HepG2 (cell line): ENCODE measurements around the gene SULT2A1. TPM values are rescaled to one million over a fixed set of nuclear protein-coding genes. Genes with fewer than 3 reads are reported as not detected.

Source experiments
- ATAC-seq: fragments of 200-7000 bp; cut with Tn5 transposase; 3 replicates; pipeline ENCODE4 v1.9.1; 2020; ENCODE audit warnings: mild to moderate bottlenecking, moderate library complexity
- BruUV-seq: library from RNA; stranded (reverse); fragments of 400-500 nt; replicated peaks from 2 replicates; lab custom pipeline; 2021; lab: Mats Ljungman, UMichigan
- CTCF ChIA-PET: fragments of 300-600 bp; formaldehyde crosslinking; extraction: SDS; loops from one replicate; lab custom pipeline; 2021; ENCODE audit warnings: low total read pairs, inconsistent platforms, low intra/inter-chr PET ratio; lab: Yijun Ruan, JAX
- POLR2A ChIA-PET: fragments of 350-600 bp; sonication (Branson Sonifier 250); formaldehyde crosslinking; loops from one replicate; lab custom pipeline; 2020; ENCODE audit warnings: antibody characterized with exemption, inconsistent platforms; lab: Yijun Ruan, JAX
- DNase-seq: peaks from one replicate; pipeline ENCODE4 v3.0.0-alpha.2; 2015; ENCODE audit warnings: low spot score
- FAIRE-seq: peaks from 3 replicates; lab custom pipeline; 2011; peaks lifted over from hg19 to GRCh38; lab: Jason Lieb, UNC
- H2AFZ ChIP-seq: one replicate; pipeline ENCODE4 v1.6.1; 2011; ENCODE audit warnings: low read length, inconsistent platforms
- H3K27ac ChIP-seq: fragments of 300-600 bp; 3 replicates; pipeline ENCODE4 v1.8.0; 2011; ENCODE audit warnings: mixed run types, mild to moderate bottlenecking, mixed read lengths, low read length, inconsistent platforms; ENCODE audit not compliant: insufficient read depth; ENCODE audit errors: extremely low read length
- H3K27me3 ChIP-seq, 2 experiments: fragments of 200-600 bp in 1 of 2; 2 replicates in 1 of 2; 3 replicates in 1 of 2; pipeline versions ENCODE4 v1.6.0 to v1.8.0; 2011; ENCODE audit warnings: low read length in 2 of 2, mild to moderate bottlenecking in 2 of 2, moderate library complexity in 2 of 2, inconsistent platforms in 1 of 2; ENCODE audit not compliant: insufficient read depth in 2 of 2, control insufficient read depth in 1 of 2
- H3K36me3 ChIP-seq, 2 experiments: fragments of 200-600 bp in 1 of 2; replicated peaks in 1 of 2; 2 replicates in 1 of 2; 3 replicates in 1 of 2; pipeline versions ENCODE4 v1.5.1 to v1.8.0; 2011; ENCODE audit warnings: low read length in 2 of 2, inconsistent platforms in 1 of 2; ENCODE audit not compliant: insufficient read depth in 2 of 2, control insufficient read depth in 1 of 2
- H3K4me1 ChIP-seq: 2 replicates; pipeline ENCODE4 v1.5.1; 2012; ENCODE audit warnings: low read length, inconsistent platforms; ENCODE audit not compliant: insufficient read depth
- H3K4me2 ChIP-seq: 2 replicates; pipeline ENCODE4 v1.6.0; 2011; ENCODE audit warnings: low read depth, low read length, inconsistent platforms
- H3K4me3 ChIP-seq, 3 experiments: fragments of 200-600 bp in 1 of 3; sonication (generic), shearing (Covaris generic) in 1 of 3; replicated peaks in 1 of 3; 2 replicates each; pipeline ENCODE4 v1.5.1; 2011 to 2016; ENCODE audit warnings: low read length in 3 of 3, inconsistent platforms in 2 of 3, low read depth in 2 of 3, mild to moderate bottlenecking in 2 of 3, control low read depth in 1 of 3, mixed read lengths in 1 of 3; ENCODE audit not compliant: insufficient read depth in 1 of 3
- H3K79me2 ChIP-seq: one replicate; pipeline ENCODE4 v1.6.1; 2011; ENCODE audit warnings: low read length, inconsistent platforms; ENCODE audit not compliant: insufficient read depth
- H3K9ac ChIP-seq: 2 replicates; pipeline ENCODE4 v1.6.0; 2011; ENCODE audit warnings: mild to moderate bottlenecking, low read depth, low read length, inconsistent platforms; ENCODE audit not compliant: insufficient read depth
- H3K9me3 ChIP-seq: 2 replicates; pipeline ENCODE4 v1.5.1; 2012; ENCODE audit warnings: mild to moderate bottlenecking, low read length
- H4K20me1 ChIP-seq: 2 replicates; pipeline ENCODE4 v1.6.0; 2011; ENCODE audit warnings: inconsistent platforms, mild to moderate bottlenecking, low read length, moderate library complexity; ENCODE audit not compliant: insufficient read depth
- RBFOX2 ChIP-seq: fragments of 200-400 bp; formaldehyde crosslinking; IDR thresholded peaks from 2 replicates; pipeline ENCODE4 v1.6.1; 2017; ENCODE audit warnings: low read depth, mild to moderate bottlenecking, low read length
- ZFX ChIP-seq: sonication (generic); formaldehyde crosslinking; IDR thresholded peaks from 2 replicates; pipeline ENCODE4 v1.4.0; 2020; ENCODE audit warnings: mild to moderate bottlenecking, low read depth, missing genetic modification reagents, moderate library complexity
- ZSCAN21 ChIP-seq: sonication (generic); formaldehyde crosslinking; IDR thresholded peaks from 2 replicates; pipeline ENCODE4 v1.8.0; 2022; ENCODE audit warnings: mild to moderate bottlenecking, missing genetic modification reagents, moderate library complexity, borderline replicate concordance
- WGBS: methylation state at CpG from one replicate; pipeline ENCODE4 v1.1.6; 2017; ENCODE audit warnings: low lambda C conversion rate; 5-methylcytosine and 5-hydroxymethylcytosine counted together
- in situ Hi-C: cut with HindIII; loops from 2 replicates; pipeline ENCODE4 v1.10.0; 2017; ENCODE audit warnings: low pct_unique_long_range_greater_than_20kb; ENCODE audit not compliant: extremely low pct_ligation_motif_present
- intact Hi-C: fragments of 100-400 bp; cut with micrococcal nuclease; formaldehyde crosslinking; loops from one replicate; pipeline ENCODE4 v1.10.0; 2022; ENCODE audit not compliant: unreplicated experiment
- polyA plus RNA-seq, 8 experiments: library from polyadenylated mRNA; depleted of rRNA in 3 of 8; stranded (reverse) in 7 of 8; unstranded in 1 of 8; fragments of >200 nt; fragmentation: Illumina TruSeq in 4 of 8; extraction: Trizol in 4 of 8; gene quantifications; 2 replicates each; pipeline versions ENCODE4 v1.2.1 to v1.2.3, GENCODE V29; 2011 to 2016; ENCODE audit warnings: low read depth in 4 of 8, missing spikeins in 1 of 8, mixed read lengths in 1 of 8; ENCODE audit not compliant: insufficient read depth in 1 of 8
- total RNA-seq, 5 experiments: library from RNA; depleted of rRNA; stranded (reverse); fragments of >200 nt; fragmentation: Illumina TruSeq; extraction: Trizol; gene quantifications; 2 replicates each; pipeline ENCODE4 v1.2.3, GENCODE V29; 2016; ENCODE audit warnings: low read depth in 1 of 5
- TF ChIP-seq, protein P1 (sequence below): sonication (generic); formaldehyde crosslinking; IDR thresholded peaks from 2 replicates; pipeline ENCODE4 v1.8.0; 2022; ENCODE audit warnings: missing genetic modification reagents, low read depth, mild to moderate bottlenecking, borderline replicate concordance
- TF ChIP-seq, protein P2 (sequence below): IDR thresholded peaks from 2 replicates; pipeline ENCODE4 v1.6.1; 2018; ENCODE audit warnings: missing genetic modification reagents, mild to moderate bottlenecking, missing compliant biosample characterization
- TF ChIP-seq, protein P3 (sequence below), 2 experiments: sonication (generic) in 1 of 2; formaldehyde crosslinking in 1 of 2; IDR thresholded peaks; 2 replicates each; pipeline versions ENCODE4 v1.4.0 to v1.6.1; 2018 to 2020; ENCODE audit warnings: missing genetic modification reagents in 2 of 2, borderline replicate concordance in 1 of 2, low read depth in 1 of 2, mild to moderate bottlenecking in 1 of 2, missing biosample characterization in 1 of 2

Gene SULT2A1
- total and polyA plus RNA-seq, 2 of the 13 experiments (the other 11 are each of a cell fraction or from before 2014, with no cell fraction given), result 137 to 193 TPM

DNA sequence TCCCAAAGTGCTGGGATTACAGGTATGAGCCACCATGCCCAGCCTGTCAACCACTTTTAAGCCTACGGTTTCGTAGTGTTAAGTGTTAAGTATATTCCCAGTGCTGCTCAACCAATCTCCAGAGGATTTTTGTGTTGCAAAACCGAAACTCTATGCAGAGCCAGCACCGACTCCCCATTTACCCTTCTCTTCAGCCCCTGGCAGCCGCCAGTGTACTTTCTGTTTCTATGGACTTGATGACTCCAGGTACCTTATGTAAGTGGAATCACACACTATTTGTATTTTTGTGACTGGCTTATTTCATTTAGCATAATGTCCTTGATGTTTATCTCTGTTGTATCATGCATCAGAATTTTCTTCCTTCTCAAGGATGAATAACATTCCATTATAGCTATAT lies 1.1 kb downstream of the SULT2A1 start:
- in situ Hi-C loops, result no loop called here
- DNase-seq (peak; percentile 44), ATAC-seq (peak; percentile 28; the same call in 1 of the 3 replicates), FAIRE-seq (no peak)
- peak overlapping the region; percentile 88 for H3K4me2 ChIP-seq
- BruUV-seq, result no TSS peak
- no peaks in the 10 kb centered on the region for H3K9me3 ChIP-seq
- H3K79me2 ChIP-seq, result peaks cover 27% of the 10 kb centered on the region
- CTCF ChIA-PET, result no interaction called here
- POLR2A ChIA-PET, result no interaction called here
- H3K9ac ChIP-seq, result peak overlapping the region; percentile 88
- no peak for TF ChIP-seq RBFOX2
- TF ChIP-seq ZFX, result 0 out of 2 replicates have a peak, but pooled peaks have one; percentile 8
- TF ChIP-seq, protein P1, sequence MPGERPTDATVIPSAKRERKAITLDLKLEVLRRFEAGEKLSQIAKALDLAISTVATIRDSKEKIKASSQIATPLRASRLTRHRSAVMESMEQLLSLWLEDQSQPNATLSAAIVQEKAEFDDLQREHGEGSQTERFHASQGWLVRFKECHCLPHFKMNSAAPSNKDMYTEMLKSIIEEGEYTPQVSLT (CRISPR knock-in tag), result no peak
- TF ChIP-seq, protein P2, sequence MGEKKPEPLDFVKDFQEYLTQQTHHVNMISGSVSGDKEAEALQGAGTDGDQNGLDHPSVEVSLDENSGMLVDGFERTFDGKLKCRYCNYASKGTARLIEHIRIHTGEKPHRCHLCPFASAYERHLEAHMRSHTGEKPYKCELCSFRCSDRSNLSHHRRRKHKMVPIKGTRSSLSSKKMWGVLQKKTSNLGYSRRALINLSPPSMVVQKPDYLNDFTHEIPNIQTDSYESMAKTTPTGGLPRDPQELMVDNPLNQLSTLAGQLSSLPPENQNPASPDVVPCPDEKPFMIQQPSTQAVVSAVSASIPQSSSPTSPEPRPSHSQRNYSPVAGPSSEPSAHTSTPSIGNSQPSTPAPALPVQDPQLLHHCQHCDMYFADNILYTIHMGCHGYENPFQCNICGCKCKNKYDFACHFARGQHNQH, result 0 out of 2 replicates have a peak, but pooled peaks have one; percentile 8
- TF ChIP-seq, protein P3, sequence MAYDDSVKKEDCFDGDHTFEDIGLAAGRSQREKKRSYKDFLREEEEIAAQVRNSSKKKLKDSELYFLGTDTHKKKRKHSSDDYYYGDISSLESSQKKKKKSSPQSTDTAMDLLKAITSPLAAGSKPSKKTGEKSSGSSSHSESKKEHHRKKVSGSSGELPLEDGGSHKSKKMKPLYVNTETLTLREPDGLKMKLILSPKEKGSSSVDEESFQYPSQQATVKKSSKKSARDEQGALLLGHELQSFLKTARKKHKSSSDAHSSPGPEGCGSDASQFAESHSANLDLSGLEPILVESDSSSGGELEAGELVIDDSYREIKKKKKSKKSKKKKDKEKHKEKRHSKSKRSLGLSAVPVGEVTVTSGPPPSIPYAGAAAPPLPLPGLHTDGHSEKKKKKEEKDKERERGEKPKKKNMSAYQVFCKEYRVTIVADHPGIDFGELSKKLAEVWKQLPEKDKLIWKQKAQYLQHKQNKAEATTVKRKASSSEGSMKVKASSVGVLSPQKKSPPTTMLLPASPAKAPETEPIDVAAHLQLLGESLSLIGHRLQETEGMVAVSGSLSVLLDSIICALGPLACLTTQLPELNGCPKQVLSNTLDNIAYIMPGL (CRISPR knock-in tag; IDR thresholded peaks at IDR 0.05; ENCODE audit: borderline replicate concordance in 1 of 2, low read depth in 1 of 2), result 0 out of 4 replicates have a peak, but pooled peaks of 1 of the 2 experiments have one; percentile 12
- TF ChIP-seq ZSCAN21, result no peak
- H3K36me3 ChIP-seq, result peaks cover 6 to 29% of the 10 kb centered on the region in 2 experiments
- WGBS, result 8% methylated on average over 5 of the region's 5 CpGs
- H3K27me3 ChIP-seq, result no peaks in the 10 kb centered on the region; a peak in 1 of 5 replicates
- H2AFZ ChIP-seq, result no peak overlapping the region
- H3K4me1 ChIP-seq, result peaks cover 64% of the 10 kb centered on the region
- intact Hi-C loops, result no loop called here
- H3K27ac ChIP-seq, result peak overlapping the region; percentile 86
- H3K4me3 ChIP-seq, result peak overlapping the region; percentile 73 to 79 (median 75)
- peaks cover 4% of the 10 kb centered on the region; the same call in 1 of the 2 replicates for H4K20me1 ChIP-seq
